ENCODE measurements around the gene CSN2.
"Not testable (repeated sequence)": the region's sequence is repeated elsewhere in the genome, so short reads cannot be mapped to it uniquely, and the experiment has no call there.

The CSN2 gene

DNA sequence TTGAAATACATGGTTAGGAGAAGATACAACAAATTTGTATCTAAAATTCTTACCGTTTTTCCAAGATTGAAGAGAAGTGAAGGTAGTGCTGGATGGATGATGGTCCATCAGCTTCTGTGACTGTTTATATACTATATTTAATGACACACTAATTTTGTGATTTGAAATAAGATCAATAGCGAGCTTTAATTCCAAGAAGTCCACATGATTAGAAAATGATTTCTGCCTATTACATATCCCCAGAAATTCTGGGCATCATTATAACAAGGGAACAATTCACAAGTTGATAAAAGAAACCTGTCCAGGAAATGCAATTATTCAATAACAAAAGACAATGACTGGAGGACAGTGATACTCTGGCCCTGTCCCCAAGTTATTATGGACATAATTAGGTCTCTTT lies at the start of gene CSN2:
TSS of gene CSN2 (minus strand) at position 101 of the 400 bp plus-strand sequence. CDS start 4,733 bp downstream, outside the sequence.
- DNase-seq (ENCODE audit: low read depth), result no peak

- no peak for DNase-seq (ENCODE audit: low read depth)
These were observed 43.2 kb upstream of the CSN2 start for GRCh38 chr4:70008771-70009170.

DNA sequence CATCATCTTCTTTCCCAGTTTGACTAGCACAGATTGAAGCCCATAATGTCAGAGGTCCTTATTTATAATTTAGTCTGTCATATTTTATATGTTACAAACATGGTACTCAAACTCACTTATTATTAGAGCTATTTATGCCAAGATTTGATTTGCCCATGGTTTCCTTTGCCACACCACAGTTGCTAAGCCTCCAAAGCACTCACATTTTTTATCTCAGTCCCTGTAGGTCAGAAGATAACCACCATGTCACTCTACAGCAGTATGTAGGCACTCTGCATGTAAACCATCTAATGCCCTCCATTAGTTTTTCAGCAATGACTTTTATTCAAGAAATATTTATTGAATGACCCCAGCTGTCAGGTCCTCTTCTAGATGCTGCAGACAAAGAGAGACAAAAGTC lies 37.0 kb upstream of the CSN2 start:
- no peak for DNase-seq (ENCODE audit: low read depth)

DNA sequence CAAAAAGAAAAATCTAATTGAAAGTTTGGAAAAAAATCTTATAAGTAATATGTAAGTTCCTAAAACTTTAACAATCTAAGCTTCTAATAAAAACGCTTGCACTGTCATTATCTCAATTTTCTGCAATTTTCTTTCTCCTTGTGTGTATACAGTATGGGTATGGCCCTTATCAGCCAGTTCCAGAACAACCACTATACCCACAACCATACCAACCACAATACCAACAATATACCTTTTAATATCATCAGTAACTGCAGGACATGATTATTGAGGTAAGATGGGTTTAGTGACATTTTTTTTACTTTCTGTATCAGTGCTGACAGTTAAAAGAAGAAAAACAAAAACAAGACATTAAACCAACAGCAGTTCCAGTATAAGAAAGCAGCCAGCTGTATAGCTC lies 35.2 kb upstream of the CSN2 start:
- DNase-seq (ENCODE audit: low read depth), result no peak

GRCh38 chr4:69999420-69999819 lies 33.9 kb upstream of the CSN2 start:
- no peak for DNase-seq (ENCODE audit: low read depth)

GRCh38 chr4:69995526-69996016 lies 30.0 kb upstream of the CSN2 start, which contains the start of gene STATH:
Gene STATH (plus strand): TSS chr4:69995966. CDS start chr4:69998438, 2,472 bp downstream.
- no peak for DNase-seq (ENCODE audit: low read depth)

DNA sequence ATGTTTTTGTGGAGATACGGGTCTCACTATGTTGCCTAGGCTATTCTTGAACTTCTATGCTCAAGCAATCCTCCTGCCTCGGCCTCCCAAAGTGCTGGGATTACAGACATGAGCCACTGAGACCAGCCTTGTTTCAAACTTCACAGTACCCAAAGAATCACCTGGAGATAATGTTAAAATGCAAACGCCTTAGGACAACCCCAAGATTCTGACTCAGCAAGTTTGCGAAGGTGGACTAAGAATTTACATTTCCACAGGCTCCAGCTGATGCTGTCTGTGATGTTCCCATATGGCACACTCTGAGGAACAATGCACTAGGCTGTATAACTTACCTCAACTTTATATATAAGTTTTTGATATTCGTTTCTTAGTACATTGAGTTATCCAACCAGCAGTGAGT lies 29.3 kb upstream of the CSN2 start:
- DNase-seq (ENCODE audit: low read depth), result no peak

- DNase-seq (ENCODE audit: low read depth), result no peak
These were observed 25.5 kb upstream of the CSN2 start for GRCh38 chr4:69991016-69991415.

GRCh38 chr4:69986663-69987062 lies 21.1 kb upstream of the CSN2 start:
- DNase-seq (ENCODE audit: low read depth), result no peak

- no peak for DNase-seq (ENCODE audit: low read depth)
These were observed 18.5 kb upstream of the CSN2 start for GRCh38 chr4:69984030-69984443.

GRCh38 chr4:69977582-69977981 lies 12.1 kb upstream of the CSN2 start:
- no peak for DNase-seq (ENCODE audit: low read depth)

DNA sequence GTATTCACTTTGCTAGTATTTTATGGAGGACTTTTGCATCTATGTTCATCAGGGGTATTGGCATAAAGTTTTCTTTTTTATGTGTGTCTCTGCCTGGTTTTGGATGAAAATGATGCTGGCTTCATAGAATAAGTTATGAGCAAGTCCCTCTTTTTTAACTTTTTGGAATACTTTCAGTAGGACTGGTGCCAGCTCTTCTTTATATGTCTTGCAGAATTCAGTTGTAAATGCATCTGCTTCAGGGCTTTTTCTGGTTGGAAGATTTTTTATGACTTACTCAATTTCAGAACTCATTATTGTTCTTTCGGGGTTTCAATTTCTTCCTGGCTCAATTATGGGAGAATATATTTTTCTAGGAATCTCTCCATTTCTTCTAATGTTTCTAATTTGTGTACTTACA lies 9.1 kb upstream of the CSN2 start:
- DNase-seq (ENCODE audit: low read depth), result no peak

DNA sequence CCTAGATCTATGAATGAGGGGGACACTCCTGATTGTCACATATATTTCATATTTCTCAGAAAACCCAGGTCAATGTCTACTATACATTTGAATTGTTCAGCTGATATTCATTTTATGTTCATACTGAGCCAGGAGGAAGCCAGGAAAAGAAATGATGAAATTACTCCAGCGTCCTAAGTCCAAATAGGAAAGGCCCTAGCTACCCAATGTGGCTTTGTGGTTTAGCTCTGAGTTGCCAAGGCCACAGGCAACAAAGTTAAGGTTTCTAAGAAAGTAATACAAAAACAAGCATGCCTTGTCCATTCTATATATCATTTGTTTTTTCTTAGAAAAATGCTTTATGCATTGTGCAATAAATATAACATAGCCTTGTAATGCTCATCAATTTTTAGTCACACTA lies 4.5 kb upstream of the CSN2 start:
- DNase-seq (ENCODE audit: low read depth), result no peak

DNA sequence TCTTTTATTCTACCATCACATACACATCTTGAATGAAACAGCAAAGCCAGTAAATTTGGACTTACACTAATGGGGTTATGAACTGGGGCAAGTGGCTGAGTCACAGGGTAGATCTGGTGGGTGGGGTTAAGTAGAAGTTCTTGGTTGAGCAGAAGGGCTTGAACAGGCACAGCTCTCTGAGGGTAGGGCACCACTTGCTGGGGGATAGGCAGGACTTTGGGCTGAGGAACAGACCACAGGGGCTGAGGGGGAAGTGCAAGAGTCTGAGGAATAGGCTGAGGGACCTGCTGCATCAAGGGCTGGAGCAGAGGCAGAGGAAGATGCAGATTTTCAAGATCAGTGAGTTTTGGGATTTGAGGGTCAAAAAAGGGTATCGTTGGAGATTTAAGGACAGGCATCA lies 8.3 kb downstream of the CSN2 start:
- DNase-seq (ENCODE audit: low read depth), result no peak

DNA sequence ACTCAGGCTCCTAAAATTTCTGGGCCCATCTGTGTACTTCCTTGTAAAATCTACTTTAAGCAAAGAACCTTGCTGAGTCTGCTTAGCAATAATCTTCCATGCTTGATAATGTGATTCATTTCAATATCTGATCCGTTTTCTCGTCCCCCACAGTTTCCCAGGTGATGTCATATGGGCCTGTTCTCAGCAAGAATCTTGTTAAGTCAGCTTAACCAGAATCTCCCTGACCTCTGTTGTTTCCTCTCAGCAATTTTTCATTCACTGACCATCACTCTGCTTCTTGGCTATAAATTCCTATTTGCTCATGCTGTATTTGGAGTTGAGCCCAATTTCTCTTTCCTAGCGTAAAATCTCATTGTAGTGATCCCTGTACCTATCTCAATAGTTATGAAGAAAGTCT lies 13.9 kb downstream of the CSN2 start:
- no peak for DNase-seq (ENCODE audit: low read depth)

DNA sequence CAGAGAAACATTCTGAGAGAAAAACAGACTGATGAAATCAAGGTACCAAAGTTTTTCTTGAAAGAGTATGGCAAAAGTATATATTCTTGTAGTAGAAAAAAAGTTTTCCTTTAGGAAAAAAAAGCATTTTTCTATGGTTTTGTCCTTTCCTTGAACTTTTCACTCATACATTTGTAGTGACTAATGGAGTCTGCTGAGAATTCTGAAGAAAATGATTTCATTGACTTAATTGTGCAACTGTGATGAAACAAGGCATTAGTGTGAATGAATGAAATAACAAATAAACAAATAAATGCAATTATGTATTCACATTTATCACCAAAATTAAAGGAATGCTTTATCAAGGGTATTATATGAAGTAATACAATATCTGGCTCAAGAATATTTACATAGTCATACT lies 29.0 kb downstream of the CSN2 start:
- no peak for DNase-seq (ENCODE audit: low read depth)

DNA sequence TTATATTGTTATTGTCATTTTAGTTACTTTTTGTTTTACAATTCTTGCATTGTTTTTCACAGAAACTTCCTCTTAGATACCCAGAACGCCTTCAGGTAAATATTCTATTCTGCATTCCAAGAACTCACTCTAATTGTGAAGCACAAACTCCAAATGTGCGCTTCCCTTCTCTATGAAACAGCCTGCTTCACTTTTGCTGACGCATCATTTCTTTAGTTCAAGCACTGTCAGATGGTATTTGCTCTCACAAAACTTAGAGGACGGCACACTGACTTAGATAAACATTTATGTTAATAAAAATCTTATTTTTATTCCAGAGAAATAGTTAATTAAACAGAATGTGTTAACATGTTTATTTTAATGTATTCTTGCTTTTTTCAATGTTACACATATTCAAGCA lies 31.4 kb downstream of the CSN2 start:
- DNase-seq (ENCODE audit: low read depth), result no peak

- no peak for DNase-seq (ENCODE audit: low read depth)
These were observed 34.8 kb downstream of the CSN2 start, which contains the start of gene CSN1S1 for GRCh38 chr4:69930768-69931167. Gene CSN1S1 (plus strand): TSS chr4:69931068. CDS start chr4:69932556, 1,488 bp downstream.

- DNase-seq (ENCODE audit: low read depth), result not testable (repeated sequence)
These were observed 41.6 kb downstream of the CSN2 start for GRCh38 chr4:69923782-69924410.

DNA sequence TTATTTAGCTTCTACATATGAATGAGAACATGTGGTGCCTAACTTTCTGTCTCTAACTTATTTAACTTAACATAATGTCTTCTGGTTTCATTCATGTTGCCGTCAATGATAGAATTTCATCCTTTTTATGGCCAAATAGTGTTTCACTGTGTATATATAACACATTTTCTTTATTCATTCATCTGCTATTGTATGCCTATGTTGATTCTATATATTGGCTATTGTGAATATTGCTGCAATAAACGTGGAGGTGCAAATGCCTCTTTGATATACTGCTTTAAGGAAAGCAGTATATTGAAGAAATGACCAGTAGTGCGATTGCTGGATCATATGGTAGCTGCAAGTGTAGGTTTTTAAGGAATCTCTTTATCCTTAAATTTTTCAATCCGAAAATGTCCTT lies 44.7 kb downstream of the CSN2 start:
- DNase-seq (ENCODE audit: low read depth), result no peak

DNA sequence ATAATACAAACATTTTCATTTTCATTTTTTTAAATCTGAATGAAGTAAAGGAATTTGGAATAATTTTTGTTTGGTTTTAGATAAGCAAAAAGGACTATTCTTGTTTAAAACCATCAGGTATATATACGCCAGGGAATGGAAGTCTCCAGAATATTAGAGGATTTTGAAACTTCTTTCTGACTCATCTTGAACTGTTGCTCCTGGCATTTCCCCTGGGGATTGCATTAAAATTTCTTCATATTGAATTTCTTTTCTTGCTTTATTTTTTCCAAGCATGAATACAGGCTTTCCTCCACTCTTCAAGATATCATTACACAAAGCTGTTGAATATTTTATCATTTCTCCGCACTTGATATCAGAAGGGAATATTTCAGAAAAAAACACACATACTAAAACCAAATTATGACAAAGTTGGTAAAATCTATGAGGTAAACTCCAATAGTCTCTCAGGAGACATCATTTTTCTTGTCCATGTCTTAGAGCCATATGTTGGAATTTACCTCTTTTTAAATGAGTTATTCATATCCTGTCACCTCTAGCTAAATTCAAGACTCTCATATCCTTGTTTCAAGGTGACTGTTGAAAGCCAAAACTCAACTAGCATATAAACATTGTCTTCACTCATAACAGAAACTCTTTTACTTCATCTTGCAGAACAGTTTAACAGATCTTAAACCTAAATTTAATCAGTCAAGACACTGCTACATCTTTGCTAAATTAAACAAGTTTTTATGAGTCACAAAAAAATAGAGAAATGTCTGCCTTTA lies 55.3 kb downstream of the CSN2 start:
- DNase-seq (ENCODE audit: low read depth), result no peak

DNA sequence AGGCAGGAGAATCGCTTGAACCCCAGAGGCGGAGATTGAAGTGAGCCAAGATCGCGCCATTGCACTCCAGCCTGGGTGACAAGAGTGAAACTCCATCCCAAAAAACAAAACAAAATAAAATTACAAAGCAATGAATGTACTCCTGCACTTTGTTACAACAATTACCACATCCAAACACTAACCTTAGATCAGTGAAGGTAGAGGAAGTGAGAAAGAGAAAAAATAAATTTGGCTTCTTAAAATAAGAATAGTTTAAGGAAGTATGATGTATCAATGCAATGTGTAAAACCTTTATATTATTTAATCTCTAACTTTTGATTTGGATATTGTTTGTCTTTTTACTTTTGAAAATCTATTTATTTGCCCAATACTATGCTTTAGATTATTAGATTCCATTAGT lies 56.3 kb downstream of the CSN2 start:
- DNase-seq (ENCODE audit: low read depth), result no peak

DNA sequence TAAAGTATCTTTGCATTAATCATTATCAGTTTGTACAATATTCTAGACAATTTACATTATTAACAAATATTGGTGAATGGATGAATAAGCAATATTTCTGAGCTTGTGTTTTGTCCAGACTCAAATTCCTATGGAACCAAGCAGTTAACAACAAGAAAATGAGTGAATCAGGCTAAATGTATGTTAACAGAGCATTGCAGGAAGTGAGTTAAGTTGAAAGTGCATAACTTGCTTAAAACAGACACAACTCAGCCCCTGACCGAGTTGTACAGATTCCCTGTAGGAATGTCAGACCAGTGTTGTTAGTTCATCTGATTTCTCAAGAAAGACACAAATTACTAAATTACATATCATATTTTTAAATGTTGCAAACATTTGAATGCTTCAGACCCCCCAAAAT lies 58.4 kb downstream of the CSN2 start:
- no peak for DNase-seq (ENCODE audit: low read depth)

Data from stimulated activated CD8-positive, alpha-beta memory T cell treated with anti-CD3 and anti-CD28 coated beads, Interleukin-15, amount 100 ng/mL, for 24 hours (primary cell).